NCI-H460 (cell line): ENCODE results near the gene FADS6. TPM values are rescaled to one million over a fixed set of nuclear protein-coding genes. Genes with fewer than 3 reads are reported as not detected.

Source experiments
- DNase-seq: peaks from one replicate; pipeline ENCODE4 v3.0.0-alpha.2; 2016; ENCODE audit warnings: low read depth; ENCODE audit errors: extremely low read depth
- polyA plus RNA-seq: library from polyadenylated mRNA; depleted of rRNA; stranded (reverse); fragments of >200 nt; gene quantifications from 2 replicates; pipeline ENCODE4 v1.2.3, GENCODE V29; 2014; cell fraction: nucleus; rRNA removed
- total RNA-seq: library from RNA; depleted of rRNA; stranded (reverse); fragments of >200 nt; shearing (Covaris generic); gene quantifications from 2 replicates; pipeline ENCODE4 v1.2.3, GENCODE V29; 2014; rRNA removed

FADS6 gene, protein sequence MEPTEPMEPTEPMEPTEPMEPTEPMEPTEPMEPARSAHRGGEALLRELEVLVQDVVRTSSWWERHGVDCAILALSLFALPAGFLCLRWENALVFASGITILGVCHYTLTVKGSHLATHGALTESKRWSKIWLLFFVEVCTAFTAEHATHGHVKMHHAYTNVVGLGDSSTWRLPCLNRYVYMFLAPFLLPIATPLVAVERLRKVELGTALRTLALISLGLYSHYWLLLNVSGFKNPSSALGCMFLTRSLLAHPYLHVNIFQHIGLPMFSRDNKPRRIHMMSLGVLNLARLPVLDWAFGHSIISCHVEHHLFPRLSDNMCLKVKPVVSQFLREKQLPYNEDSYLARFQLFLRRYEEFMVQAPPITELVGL
- not detected in 2 replicates for total RNA-seq
- polyA plus RNA-seq: not detected in 2 replicates

DNA sequence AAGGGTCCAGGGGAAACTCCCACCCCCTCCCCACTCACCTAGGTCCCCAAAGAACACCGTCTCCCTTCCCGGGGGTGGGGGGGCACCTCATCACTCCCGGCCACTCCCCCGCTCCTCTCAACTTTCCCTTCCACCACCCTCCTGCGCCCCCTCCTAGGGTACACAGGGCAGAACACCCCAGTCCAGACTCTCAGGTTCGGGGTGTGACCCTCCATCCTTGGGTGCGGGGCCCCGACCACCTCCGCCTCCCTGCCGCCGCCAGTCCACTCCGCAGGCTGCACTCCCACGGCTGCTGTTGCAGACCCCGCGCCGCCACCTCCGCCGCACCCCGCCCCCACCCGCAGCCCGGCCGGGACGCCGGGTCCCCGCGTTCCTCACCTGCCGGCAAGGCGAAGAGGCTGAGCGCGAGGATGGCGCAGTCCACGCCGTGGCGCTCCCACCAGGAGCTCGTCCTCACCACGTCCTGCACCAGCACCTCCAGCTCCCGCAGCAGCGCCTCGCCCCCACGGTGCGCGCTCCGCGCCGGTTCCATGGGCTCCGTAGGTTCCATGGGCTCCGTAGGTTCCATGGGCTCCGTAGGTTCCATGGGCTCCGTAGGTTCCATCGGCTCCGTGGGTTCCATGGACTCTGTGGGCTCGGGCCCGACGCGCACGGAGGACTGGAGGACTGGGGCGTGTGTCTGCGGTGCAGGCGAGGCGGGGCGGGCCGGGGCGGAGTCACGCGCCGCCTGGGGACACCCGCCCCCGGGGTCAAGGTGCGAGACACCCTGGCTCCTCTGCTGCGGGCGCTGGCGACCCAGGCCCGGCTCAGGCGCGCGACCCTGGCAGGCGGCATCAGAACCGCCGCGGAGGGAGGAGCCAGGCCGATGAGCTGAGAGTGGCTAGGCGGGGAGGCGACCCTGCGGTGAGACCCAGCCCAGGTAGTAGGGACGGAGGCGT, at the start of gene FADS6:
Gene FADS6, minus strand, starts transcription at position 660 of the 938 bp plus-strand sequence. Its CDS starts 38 bp downstream, at position 622.
- no peak for DNase-seq

DNA sequence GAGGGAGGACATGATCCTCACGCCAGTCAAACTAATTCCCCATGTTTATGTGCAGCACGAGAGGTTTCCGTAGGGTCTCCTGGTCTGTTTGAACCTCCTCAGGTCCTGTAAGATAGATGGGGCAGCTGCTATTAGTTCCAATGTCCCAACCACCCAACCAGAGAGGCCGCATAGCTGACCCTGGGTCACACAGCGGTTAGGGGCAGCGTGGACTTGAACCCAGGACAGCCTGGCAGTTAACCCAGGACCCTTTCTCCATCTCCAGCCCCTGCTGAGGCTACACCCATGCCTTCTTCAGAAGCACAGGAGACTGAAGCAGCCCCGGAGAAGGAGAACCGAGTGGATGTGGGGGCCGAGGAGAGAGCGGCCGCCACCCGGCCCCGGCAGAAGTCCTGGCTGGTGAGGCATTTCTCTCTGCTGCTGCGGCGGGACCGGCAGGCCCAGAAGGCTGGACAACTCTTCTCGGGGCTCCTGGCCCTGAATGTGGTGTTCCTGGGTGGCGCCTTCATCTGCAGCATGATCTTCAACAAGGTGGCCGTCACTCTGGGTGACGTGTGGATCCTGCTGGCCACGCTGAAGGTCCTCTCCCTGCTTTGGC, 47.8 kb upstream of the FADS6 start:
- DNase-seq: no peak

DNA sequence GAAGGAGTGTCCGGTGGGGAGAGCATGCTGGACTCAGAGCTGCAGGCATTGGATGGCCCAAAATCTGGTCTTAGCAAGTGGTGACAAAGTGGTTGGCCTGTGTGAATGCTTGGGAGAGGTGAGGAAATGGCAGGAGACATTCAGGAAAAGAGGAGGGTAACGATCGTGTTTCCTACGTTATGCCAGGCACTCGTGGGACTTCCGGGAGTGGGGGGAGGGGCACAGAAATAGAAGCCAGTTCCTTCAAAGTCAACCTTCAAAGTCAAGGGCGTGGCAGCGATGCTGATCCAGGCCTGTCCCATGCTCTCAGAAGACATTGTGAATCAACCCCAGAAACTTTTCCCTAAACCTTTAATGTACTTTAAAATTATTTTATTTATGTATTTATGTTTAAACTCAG, 46.1 kb upstream of the FADS6 start:
- DNase-seq: no peak

DNA sequence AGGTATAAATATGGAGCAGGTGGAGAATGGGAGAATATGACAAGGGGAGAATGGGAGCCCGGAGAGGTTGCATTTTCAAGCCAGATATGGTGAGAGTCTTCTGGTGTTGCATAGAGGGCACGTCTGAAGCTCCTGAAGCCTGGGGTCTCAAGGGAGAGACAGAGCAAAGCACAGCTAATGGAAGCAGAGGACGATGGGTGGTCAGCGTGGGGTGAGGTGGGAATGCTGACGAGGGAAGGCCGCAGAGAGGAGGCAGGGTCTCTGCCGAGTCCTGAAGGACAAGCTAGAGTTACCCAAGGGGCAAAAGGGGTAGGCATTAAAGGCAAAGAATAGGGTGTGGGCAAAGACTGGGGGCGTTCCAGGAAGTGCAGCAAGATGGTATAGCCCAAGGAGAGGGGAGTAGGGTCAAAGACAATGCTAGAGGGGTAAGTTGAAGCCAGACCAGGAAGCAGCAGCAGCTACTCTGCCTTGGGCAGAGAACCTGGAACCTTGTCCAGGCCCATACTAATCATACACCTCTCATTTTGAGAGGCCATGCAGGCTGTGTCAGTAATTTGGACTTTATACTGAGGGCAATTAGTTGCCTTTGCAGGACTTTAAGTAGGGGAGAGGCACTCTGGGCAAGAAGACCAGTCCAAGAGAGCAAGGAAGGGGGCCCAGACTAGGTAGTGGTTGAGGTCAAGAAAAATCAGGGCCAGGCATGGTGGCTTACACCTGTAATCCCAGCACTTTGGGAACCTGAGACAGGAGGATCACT, 44.9 kb upstream of the FADS6 start:
- DNase-seq: no peak

DNA sequence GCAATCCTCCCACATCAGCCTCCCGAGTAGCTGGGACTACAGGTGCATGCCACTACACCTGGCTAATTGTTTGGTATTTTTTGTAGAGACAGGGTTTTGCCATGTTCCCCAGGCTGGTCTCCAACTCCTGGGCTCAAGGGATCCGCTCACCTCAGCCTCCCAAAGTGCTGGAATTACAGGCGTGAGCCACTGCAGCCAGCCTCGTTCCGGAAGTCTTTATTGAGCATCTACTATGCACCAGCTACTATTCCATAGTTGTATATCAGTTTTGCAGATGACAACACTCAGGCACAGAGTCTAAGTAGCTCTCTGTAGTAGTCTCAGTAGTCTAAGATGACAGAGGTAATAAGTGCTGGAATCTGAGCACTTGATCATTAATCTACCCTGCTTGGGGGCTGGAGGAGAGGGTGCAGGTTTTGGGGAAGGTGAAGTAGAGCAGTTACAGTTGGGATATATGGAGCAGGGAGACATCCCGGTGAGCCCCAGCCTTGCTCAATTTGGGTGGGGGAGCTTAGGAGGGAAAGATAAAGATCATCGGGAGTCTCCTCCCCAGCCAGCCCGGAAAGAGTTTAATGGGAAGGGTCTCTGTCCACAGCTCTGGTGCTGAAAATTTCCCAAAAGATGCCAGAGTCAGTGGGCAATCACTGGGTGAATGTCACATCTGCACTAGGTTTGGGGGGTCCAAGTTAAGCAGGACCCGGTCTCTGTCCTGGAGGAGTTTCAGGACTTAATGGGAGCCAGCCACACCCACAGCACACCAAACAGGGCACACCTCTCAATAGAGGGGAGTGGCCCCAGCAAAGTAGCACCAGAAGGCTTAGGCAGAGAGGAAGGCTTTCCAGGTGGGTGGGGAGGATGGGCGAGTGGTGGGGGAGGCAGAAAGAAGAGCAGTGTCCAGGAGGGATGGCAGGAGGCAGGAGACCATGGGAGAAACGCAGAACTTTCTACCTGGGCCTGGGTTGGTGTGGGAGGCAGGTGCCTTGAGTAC, 43.9 kb upstream of the FADS6 start:
- no peak for DNase-seq

DNA sequence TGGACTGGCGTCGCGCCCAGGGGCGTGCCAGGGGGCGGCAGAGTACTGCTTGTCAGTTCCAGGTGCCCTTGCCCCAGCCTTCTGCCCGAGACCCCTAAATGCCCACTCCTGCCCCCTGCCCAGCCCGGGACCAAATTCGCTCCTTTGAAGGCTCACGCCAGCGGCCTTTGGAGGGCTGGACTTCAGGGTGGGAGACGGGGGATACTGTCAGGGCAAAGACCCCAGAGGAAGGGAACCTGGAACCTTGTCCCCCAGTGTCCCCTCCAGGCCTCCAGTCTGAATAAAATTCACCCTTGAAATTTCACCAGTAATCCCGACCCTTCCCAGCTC, 43.0 kb upstream of the FADS6 start:
- no peak for DNase-seq

DNA sequence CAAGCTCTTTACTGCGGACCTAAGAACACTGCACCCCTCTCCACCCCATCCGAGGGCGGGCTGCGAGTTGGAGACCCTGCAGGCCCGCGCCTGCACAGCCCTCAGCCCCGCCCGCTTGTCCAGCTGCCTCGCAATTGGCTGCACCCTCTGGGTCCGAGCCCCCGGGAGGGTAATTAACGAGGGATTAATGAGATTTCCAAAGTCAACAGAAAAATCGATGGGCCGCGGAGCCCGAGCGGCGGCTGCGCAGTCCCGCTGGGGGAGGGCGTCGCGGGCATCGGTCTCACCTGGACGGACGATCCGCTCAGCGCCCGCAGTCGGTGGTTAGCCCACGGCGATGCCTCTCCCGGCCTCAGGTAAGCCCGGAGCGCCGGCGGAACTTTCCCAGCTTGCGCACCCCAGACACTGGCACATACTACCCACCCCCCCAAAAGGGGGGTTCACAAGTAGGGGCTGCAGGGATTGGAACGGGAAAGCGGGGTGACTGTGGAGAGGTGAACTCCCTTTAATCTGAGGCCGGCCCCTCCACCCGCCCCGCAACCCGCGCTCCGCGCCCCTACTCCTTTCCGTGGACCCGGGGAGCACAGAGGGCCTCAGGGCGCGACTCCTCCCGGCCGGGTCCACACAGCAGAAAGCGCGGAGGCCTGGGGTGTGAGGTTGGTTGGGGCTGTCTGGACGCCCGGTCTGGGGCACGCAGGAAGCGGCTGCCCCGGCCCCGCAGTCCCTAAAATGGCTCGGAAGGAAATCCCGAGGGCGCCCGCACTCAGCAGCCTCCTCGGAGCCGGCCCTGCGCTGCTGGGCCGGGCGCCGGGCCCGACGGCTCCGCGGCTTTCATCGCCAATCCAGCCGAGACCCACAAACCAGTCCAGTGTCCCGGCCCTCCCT, 42.4 kb upstream of the FADS6 start, which contains the start of gene OTOP3:
Gene OTOP3, plus strand, starts transcription at position 314 of the 885 bp plus-strand sequence. Its CDS starts 24 bp downstream, at position 338.
- DNase-seq: no peak

DNA sequence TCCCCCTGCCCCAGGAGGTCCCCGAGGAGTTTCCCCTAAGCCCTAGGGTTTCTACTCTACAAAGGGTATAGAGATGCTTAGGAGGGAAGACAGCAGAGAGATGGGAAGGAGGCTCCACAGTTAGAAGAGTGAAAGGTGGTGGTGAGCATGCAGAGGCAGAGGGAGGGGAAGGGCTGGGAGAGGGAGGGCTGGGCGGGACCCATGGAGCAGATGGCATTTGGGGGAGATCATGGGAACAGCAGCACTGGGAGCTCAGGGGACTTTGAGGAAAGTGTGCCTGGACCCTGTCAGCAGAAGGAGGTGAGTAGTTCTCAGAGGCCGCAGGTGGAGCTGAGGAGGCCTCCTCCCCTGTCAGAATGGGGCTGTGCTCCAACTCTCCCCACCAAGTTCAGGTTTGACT, 41.6 kb upstream of the FADS6 start:
- no peak for DNase-seq

DNA sequence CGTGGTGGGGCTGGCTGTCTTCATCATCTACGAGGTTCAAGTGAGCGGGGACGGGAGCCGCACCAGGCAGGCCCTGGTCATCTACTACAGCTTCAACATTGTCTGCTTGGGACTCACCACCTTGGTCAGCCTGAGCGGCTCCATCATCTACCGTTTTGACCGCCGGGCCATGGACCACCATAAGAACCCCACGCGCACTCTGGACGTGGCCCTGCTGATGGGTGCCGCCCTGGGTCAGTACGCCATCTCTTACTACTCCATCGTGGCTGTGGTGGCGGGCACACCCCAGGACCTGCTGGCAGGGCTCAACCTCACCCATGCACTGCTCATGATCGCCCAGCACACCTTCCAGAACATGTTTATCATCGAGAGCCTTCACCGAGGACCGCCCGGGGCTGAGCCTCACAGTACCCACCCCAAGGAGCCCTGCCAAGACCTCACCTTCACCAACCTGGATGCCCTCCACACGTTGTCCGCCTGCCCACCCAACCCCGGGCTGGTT, 37.2 kb upstream of the FADS6 start:
- DNase-seq: no peak

DNA sequence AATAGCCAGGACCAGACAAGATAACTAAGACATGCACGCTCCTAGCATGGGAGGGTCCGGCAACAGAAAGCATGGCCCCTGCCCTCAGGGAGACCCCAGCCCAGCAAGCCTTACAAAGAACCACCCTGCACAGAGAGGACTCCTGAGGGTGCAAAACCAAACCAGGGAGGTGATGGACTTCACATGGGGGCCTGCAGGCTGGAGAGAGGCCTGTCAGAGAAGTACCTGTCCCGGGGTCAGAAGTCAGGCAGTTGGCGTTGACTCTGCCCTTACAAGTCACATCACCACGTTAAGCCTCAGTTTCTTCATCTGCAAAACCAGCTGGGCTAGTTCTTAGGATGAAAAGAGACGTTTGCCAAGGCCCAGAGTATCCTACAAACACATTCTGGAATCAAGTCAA, 35.4 kb upstream of the FADS6 start:
- no peak for DNase-seq

DNA sequence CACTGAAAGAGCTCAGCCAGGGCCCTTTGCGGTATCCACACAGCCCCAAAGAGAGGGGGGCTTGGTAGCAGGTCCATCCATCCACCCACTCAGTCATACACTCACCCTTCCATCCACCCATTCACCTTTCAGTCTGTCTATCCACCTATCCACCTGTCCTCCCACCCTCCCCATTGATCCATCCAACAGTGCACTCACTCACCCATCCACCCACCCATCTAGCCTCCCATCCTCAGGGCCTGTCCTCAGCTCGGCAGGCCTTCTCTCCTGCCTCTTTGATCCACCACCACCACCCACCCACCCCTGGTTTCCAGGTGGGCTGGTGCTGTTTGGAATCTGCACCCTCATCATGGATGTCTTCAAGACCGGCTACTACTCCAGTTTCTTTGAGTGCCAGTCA, 31.8 kb upstream of the FADS6 start:
- no peak for DNase-seq

DNA sequence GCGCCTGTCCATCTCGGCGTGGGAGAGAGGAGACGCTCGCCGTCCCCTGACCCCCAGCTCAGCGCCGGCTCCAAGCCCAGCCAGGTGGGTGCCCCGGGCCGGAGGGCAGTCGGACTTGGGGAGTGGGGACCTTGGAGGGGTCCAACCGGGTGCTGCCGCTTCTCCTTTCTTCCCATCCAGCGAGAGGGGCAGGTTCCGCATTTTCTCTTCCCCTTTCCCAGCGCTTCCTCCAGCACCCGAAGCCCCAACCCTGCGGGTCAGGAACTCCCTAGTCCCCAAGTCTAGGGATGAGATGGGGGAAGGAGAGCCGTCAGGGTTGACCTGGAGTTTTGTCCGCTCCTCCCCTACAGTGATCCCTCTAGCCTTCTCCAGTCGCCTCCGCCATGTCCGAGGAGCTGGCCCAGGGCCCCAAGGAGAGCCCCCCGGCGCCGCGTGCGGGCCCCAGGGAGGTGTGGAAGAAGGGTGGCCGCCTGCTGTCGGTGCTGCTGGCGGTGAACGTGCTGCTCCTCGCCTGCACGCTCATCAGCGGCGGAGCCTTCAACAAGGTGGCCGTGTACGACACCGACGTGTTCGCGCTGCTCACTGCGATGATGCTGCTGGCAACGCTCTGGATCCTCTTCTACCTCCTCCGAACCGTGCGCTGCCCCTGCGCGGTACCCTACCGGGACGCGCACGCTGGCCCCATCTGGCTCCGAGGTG, 31.0 kb upstream of the FADS6 start, which contains the start of gene OTOP2:
Gene OTOP2, plus strand, starts transcription at position 24 of the 699 bp plus-strand sequence. Its CDS starts 360 bp downstream, at position 384.
- DNase-seq: no peak

DNA sequence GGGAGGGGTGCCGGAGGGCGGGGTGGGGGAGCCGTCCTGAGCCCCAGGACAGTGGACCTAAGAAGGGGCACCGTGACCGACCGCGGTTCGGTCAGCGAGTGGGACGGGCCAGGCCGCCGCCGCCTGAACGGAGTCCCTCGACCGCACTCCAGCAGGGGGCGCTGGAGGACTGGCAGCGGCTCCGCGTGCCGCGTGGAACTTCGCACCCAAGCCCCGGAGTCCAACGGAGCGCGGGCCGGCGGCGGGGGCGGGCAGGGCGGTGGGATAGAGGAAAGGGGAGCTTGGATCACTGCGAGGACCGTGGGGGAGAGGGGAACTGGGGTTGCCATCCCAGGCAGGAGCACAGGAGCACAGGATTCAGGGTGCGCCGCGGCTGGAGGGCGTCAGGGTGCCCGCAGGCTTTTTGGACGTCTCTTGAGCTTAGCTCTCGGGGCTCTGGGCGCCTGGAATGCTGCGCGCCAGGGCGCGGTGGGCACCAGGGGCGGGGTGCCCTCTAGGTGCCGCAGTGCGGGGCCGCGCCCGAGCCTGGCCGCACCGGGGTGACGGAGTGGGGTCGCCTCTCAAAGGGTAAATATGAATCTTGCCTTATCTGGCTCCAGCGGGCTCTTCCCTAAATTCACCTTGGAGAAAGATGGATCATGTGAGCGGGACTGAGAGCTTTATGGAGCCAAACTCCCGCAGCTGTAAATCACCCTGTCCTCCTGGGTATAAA, 30.3 kb upstream of the FADS6 start:
- peak; percentile 43 for DNase-seq

DNA sequence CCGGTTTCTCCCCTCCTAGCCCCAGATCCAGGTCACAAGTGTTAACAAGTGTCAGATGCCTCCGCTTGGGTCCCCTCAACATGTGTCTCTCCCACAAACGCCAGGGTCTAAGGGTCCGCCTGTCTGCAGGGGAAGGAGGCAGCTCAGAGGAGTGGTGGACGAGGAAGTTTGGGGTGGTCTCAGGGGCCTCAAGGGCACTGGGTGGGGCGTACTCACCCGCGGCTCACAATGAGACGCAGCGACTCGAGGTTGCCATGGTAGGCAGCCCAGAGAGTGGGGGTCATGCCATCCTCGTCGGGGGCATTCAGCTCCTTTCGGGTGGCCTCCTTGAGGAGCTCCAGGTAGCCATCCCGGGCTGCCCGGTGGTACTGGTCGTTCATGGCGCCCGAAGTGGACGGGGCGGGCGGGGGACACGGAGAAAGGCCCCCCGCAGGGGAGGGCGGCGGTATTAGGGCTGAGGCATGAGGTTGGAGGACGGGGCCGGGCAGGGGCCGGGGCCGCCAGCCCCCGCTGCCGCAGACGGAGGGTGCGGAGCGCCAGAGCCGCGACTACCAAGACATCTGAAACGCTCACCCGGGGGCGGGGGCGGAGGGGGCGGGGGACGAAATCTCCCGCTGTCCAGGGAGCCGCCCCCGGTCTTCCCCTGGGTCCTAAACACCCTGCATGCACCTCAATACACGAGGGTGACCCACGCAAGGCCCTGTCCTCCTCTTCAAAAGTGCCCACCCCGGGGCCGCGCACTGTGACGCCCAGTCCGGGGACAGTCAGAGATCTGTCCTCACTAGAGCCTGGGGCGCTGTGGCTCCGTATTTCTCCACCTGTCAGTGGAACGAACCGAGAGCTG, 29.5 kb upstream of the FADS6 start, which contains the start of gene USH1G:
Gene USH1G, minus strand, starts transcription at position 562 of the 844 bp plus-strand sequence. Its CDS starts 182 bp downstream, at position 380.
- DNase-seq: no peak

DNA sequence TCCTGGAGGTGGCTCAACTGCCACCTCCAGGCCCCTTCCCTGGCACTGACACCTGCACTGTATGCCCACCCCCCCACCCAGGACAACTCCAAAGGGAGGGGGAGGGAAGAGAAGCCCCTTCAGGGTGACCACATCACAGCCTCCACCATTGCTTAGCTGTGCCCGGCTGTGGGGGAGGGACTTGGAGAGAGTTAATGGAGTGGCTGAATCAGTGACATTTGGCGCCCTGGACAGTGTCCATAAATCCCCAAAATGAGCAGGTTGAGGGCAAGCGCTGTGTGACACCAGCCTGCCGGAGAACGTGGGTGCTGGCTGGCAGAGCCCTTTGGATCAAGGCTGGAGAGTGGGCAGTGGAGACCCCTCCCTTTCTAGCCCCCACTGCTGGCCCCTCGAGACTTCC, 28.7 kb upstream of the FADS6 start:
- no peak for DNase-seq

DNA sequence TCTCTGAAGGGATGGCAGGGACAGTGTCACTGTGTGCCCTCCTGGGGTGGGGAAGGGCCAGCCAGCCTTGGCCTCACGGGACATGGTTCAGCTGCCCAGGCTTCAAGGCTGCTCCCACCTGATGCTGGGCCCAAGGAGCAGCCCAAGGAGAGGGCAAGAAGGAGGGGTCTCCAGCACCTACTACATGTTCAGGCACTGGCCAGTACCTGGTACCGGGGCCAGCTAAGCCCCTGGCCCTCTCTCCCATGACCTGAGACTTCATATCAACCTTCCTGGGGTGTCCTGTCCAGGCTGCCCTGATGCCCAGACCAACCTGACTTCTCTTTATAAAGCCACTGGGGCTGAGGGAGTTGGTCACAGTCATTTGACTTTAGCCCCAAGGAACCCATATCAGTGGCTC, 28.3 kb upstream of the FADS6 start:
- no peak for DNase-seq
